HG02884 (cell line): ENCODE results near the gene WSB2.

ENCODE experiments used
- ATAC-seq: cut with Tn5 transposase; IDR thresholded peaks from one replicate; pipeline ENCODE4 v1.9.1; 2021; ENCODE audit warnings: mild to moderate bottlenecking, moderate library complexity; ENCODE audit not compliant: unreplicated experiment

Gene WSB2

DNA sequence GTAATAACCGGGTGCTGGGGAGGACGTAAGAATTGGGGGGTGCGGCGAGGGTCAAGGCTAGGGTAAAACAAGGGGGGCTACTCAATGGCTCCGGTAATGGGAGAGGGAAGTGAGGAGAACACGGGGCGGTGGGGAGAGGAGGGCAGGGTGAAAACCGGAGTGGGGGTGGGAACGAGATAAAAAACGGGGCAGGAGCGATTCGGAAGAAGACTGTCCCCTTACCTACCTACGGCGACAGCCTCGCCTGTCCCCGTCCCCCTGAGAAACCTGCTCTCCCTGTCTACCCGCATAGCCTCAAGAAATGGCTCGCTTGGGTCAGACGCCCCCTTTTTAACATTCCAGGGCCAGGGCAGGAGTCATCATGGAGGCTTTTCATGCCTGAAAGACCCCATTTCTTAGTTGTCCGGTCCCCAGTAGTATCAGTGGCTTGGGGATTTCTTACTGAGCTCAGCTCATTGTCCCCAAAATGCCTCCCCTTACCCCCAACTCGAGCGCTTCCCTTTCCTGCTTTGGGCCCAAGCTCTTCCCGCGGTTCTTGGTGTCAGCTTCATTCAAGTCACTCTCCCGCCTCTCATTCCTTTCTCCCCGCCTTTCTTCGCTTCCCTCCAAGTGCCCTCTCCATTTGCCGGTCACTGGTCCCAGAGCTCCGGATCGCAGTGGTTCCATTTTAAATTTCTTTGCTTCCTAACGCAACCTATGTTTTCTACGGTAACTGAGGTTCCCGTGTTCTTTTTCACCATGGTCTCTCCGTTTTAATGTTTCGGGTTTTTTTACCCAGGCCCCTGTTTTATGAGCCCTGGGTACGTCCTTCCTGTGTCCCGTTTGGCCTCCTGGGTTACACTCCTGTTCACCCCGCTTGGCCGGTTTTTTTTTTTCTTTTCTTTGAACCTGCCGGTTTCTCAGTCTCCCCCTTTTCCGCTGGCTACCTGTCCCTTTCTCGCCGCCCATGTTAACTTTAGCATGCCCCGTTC, 1.2 kb upstream of the WSB2 start:
- ATAC-seq, result no peak

DNA sequence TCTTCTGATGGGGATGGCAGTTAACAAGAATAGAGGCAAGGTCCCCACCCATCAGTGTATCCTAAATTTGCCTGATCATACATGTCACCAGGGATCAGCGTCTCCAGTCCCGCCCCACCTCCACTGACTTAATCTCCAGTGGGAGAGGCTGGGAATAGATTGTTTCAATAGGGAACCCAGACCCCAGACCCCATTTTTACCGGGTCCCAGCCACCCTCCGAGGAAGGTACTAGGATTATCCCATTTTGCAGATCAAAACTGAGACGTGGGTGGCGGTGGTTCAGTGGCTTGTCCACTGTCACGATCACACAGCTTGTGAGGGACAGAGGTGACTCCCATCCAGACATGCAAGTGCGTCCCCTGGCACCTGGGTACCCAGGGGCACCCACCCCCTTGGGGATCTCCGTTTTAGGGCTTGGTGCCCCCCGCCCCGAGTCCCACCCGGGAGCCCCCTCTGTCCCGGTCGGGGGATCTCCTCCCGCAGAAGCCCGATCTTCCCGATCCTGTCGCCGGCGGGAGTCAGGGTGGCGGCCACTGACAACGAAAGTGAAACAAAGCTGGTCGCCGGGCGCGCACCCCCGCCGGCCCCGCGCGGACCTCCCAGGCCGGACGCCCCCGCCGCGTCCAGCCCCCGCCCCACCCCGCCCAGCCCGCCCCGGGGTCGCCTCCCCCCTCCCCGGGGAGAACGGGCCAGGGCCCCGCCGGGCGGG, 523 bp downstream of the WSB2 start:
- ATAC-seq, result peak; percentile 46

DNA sequence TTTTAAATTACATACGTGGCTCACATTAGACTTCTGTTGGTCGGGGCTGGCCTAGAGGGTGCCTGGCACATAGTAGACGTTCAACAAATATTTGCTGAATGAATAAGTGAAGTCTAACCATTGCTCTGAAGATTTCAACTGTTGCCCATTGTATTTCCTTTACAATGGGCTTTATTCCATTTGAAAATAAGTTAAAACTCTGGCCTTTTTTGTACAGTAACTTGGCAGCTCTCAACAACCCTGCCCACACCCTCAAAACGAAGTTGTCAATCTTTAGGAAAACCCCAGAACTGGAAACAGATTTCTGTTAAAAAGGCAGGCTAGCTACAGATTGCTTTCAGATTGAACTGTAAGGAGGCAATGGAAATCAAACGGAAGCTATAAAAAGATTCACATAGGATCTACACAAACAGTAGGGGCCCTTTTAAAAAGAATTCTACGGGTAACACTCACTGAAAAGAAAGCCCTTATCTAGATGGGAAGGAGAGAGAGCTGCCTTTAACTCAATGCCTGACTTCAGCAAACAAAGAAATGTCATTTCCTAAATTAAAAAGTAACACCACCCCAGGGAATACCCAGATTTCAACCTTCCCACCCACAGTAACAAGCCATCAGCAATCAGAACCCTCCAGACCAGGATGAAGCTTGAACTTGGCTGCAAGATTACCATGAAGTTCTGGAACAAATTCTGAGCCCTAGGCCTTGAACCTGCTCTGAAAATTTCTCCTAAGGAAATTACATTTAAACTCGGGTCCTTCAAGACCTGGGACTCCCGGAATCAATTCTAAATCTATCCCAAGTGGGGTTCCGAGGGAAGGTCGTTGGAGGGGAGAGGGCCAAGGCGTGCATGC, 1.4 kb downstream of the WSB2 start:
- no peak for ATAC-seq

DNA sequence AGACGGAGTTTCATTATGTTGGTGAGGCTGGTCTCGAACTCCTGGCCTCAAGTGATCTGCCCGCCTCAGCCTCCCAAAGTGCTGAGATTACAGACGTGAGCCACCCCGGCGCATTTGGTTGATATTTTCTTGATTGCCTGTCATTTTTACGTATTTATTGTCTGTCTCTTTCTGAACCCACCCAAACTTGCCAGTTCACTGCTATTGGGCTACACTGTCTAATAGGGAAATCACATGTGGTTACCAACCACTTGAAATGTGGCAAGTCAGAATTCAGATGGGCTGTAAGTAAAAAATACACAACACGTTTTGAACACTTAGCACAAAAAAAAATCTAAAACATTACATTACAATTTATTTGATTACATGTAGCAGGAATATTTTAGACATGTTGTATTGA, 2.1 kb downstream of the WSB2 start:
- ATAC-seq, result no peak

DNA sequence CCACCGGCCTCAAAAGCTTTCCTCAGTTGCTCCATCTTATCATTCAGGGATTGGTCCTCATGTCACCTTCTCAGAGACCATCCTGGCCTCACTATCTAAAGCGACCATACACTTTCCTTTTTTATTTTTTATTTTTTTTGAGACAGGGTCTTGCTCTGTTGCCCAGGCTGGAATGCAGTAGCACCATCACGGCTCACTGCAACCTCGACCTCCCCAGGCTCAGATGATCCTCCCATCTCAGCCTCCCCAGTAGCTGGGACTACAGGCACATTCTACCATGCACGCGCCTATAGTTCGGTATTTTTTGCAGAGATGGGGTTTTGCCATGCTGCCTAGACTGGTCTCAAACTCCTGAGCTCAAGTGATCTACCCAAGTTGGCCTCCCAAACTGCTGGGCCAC, 2.8 kb downstream of the WSB2 start:
- no peak for ATAC-seq

DNA sequence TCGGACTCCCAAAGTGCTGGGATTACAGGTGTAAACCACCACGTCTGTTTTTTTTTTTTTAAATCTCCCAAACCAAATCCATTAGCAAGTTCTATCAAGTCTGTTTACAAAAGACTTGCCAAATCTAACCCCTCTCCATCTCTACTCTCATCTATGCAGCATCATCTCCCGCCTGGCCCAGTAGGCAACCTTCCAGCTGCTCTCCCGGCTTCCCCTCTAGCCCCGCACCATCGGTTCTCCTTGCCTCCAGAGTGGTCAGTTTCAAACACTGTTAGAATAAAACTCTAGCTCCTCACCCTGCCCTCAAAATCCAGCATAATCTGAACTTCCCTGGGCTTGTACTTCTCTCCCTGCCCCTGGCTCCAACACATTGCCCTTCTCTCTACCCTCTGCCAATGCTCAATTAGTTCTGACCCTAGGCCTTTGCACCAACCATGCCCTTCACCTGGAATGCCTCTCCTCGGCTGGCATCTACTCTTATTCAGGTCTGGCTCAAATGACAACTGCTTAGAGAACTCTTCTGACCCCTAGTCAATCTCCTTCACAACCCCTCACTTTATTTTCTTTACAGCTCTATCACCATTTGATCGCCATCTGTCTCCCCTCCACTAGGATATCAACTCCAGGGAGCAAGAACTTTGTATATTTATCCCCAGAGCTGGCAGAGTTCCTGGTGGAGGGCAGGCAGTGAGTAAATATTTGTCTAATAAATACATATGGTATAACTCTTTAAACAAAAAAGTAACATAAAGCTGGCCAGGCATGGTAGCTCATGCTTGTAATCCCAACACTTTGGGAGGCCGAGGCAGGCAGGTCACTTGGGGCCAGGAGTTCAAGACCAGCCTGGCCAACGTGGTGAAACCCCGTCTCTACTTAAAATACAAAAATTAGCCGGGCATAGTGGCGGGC, 4.9 kb downstream of the WSB2 start:
- ATAC-seq, result no peak

DNA sequence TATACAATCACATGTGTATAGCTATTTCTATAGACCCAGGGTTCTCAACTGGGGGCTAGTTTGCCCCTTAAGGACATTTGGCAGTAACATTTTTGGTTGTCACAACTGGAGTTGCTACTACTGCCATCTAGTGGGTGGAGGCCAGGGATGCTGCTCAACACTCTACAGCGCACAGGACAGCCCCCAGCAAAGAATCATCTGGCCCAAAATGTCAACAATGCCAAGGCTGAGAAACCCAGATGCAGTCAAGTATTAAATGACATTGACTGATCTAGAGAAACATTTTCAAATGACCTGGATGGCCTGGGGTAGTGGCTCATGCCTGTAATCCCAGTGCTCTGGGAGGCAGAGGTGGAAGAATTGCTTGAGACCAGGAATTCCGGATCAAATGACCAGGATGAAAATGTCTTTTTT, 5.8 kb downstream of the WSB2 start:
- no peak for ATAC-seq

DNA sequence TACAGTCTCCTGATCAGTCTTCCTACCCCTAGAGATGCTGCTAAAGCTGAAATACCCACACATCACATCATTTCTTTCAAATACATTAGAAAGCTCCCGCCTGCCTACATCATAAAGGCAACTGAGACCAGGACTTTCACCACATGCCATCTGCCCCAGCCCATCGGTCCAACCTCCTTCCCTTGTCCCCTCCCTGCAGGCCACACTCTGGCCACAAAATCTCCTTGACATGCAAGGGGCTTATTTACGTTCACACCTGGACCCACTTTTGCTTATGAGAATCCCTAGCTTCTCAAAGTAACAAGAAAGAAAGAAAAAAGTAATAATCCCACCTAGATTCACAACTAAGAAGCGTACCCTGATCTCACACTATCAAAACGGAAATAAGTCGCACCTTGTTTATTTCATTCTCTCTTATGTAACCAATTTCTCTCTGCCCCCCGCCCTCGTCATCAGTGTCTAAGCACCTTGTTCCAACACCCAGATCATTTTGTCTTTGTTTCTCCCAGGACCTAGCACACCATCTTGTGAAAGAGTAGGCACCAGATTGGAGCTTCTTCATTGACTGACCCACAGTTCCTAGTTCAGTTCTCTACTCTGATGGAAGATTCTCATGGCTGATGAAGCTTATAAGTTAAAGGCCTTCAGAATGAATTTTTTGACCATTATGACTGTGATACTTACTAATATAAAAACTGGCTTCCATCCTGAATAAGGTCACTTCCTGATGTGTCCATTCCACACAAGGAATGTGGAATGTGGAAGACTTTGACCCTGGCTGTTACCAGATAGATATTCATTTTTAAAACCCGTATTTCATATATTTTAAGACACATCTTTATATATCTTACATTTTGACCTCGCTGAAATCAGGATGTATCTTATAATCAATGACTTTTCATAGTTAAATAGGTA, 7.7 kb downstream of the WSB2 start:
- ATAC-seq, result no peak

DNA sequence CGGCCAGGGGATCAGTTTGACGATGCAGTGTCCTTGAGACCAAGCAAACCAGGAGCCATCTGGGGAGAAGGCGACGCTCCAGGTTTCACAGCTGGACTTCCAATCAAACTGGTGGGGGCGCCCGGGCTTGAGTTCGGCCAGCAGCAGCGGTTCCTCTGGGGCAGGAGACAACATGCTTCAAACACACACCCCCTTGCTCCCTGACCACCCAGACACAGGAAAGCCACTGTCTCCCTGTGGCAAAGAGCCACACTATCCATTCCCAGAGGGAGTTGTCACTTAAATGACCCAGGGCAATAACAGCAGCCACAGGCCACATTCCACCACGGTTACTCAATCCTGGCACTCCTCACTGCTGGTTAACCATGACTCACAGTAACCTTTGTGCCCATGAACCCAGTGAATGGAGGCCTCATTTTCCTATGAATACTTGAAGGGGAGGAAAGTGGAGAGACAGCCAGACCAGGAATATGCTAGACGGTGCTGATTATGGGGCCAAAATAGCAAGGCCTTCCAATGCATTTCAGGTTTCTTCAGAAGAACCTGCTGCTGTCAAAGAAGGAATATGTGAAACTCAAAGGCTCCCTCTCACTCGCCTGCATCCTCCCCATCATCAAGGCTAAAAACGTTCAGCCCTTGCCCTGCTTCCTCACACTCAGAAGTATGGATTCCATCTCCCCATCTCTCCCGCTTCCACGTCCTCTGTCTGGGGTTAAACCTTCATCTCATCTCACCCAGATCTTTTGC, 8.5 kb downstream of the WSB2 start:
- ATAC-seq, result no peak

DNA sequence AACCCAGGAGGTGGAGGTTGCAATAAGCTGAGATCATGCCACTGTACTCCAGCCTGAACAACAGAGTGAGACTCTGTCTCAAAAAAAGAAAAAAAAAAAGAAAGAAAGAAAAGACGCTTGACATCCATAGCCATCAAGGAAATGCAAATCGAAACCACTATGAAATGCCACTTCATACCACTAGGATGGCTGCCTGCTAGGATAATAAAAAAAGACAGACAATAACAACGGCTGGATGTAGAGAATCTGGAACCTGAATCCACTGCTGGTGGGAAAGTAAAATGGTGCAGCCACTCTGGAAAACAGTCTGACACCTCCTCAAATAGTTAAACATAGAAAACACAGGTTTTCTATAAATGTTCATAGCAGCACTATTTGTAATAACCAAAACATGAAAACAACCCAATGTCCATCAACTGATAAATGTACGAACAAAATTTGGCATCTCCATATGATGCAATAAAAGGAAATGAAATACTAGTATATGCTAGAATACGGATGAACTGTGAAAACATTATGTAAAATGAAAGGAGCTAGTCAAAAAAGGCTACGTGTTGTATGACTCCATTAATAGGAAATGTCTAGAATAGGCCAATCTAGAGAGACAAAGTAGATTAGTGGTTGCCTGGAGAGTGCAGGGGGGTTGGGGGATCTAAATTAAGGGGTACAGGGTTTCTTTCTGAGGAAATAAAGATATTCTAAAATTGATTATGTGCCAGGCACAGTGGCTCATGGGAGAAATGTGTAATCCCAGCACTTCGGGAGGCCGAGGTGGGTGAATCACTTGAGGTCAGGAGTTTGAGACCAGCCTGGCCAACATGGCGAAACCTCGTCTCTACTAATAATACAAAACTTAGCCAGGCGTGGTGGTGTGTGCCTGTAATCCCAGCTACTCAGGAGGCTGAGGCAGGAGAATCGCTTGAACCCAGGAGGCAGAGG, 9.7 kb downstream of the WSB2 start:
- no peak for ATAC-seq

DNA sequence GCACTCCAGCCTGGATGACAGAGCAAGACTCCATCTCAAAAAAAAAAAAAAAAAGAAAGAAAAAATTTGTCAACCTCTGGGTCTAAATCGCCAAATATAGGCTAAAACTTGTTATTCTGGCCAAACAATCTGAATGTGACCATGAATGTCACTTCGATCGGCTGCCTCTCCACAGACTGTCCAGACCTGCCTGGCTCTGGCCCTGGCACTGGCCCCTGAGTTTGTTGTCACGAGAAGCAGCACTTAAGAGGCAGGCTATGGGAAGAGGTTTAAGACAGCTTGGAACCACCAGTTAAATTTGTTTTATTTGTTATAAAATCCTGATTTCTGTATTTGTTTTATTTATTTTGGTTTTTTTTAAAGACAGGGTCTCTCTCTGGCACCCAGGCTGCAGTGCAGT, 14.5 kb downstream of the WSB2 start:
- ATAC-seq, result no peak

DNA sequence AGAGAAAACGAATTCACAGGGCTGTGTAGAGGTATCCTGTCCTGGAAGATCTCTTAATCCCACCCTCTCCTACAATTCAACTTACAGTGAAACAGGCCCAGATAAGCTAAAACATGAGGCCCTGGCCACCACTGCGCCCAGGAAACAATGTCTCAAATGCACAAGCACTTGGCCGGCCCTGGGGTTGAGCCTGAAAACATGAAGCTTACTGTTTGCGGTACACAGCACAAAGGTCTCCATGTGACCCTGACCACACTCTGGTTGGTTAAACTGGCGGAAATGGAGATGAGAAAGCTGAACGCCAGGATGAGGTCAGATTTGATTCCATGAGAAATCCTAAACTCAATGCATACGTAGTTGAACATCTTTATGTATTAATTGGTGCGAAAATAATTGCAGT, 16.4 kb downstream of the WSB2 start:
- ATAC-seq, result no peak

DNA sequence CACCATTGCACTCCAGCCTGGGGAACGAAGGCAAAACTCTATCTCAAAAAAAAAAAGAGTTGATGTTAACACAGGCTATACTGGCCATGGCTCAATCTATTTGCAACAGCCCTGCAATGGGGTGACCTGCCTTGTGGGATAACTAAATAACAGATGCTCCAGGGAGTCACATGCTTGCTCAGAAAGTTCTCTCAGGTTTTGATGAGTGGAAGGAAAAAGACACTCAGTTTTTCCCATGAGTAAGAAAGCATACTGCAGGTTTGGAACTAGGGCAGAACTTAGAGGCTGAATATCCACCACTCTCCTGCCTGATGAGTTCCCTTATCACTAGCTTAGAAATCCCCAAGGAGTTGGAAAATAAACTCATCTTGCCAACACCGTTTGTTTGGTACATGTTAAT, 16.9 kb downstream of the WSB2 start:
- ATAC-seq, result no peak

DNA sequence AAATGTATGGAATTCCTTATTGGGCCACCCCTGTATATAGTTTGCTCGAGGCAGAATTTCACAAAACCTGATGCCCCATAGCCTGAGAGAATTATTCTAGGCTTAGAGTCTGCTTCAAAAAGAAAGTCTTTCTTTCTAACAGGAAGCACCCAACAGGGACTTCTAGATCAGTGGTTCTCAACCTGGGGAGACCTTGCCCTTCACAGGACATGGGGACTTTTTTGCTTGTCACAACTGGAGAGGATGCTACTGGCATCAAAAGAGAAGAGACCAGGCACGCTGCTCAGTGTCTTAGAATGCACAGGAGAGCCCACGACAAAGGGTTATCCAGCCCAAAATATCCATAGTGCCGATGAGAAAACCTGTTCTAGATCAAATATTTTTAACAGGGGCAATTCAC, 18.9 kb downstream of the WSB2 start:
- ATAC-seq, result no peak

DNA sequence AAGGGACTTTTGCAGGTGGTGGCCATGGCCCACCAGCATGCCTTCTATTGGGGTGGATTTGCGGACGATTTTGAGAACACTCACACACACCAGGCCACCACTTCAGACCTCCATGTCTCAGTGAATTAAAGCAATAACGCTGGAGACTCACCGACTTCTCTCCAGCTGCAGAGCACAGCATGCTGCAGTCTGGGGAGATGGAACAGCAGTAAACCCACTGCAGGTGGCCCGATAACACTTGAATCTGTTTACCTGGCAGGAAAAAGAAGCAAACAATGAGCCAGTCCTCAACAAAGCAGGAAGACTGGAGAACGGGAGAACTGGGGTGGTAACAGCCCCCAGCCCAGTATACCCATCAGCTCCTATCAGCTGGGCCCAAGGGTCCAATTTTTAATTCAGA, 22.8 kb downstream of the WSB2 start:
- no peak for ATAC-seq

DNA sequence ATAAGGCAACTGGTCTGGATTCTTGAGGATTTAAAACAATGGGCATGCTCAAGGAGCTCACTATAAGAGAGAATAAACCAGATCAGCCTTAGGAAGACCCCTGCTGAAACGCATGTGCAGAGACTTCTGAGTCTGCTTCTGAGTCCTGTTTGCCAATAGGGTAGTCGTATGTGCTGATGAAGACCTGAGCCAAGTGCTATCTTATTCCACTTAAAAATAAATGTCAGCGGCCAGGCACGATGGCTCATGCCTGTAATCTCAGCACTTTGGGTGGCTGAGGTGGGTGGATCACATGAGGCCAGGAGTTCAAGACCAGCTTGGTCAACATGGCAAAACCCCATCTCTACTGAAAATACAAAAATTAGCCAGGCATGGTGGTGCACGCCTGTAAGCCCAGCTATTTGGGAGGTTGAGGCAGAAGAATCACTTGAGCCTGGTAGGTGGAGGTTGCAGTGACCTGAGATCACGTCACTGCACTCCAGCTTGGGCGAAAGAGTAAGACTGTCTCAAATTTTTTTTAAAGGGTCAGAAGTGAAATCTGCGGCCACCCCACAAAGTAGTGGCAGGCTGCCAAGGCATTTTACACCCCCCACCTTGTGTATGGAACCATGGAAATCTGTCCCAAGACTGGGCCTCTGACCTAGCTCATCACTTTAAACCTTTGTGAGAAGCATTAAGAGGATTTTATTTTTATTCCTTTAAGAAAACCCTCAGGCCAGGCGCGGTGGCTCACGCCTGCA, 24.1 kb downstream of the WSB2 start:
- no peak for ATAC-seq
